A549 treated with AZD9567 at 1 μM for 4 hours (cell line): ENCODE data around the gene STAG3. TPM values are rescaled to one million over a fixed set of nuclear protein-coding genes. Genes with fewer than 3 reads are reported as not detected.

ENCODE experiments used
- total RNA-seq: library from RNA; stranded (reverse); fragments of 200-300 nt; extraction: Qiagen RNA extraction; gene quantifications from 5 replicates; pipeline ENCODE4 v1.2.3, GENCODE V29; 2022; ENCODE audit not compliant: insufficient read depth

STAG3 gene, protein sequence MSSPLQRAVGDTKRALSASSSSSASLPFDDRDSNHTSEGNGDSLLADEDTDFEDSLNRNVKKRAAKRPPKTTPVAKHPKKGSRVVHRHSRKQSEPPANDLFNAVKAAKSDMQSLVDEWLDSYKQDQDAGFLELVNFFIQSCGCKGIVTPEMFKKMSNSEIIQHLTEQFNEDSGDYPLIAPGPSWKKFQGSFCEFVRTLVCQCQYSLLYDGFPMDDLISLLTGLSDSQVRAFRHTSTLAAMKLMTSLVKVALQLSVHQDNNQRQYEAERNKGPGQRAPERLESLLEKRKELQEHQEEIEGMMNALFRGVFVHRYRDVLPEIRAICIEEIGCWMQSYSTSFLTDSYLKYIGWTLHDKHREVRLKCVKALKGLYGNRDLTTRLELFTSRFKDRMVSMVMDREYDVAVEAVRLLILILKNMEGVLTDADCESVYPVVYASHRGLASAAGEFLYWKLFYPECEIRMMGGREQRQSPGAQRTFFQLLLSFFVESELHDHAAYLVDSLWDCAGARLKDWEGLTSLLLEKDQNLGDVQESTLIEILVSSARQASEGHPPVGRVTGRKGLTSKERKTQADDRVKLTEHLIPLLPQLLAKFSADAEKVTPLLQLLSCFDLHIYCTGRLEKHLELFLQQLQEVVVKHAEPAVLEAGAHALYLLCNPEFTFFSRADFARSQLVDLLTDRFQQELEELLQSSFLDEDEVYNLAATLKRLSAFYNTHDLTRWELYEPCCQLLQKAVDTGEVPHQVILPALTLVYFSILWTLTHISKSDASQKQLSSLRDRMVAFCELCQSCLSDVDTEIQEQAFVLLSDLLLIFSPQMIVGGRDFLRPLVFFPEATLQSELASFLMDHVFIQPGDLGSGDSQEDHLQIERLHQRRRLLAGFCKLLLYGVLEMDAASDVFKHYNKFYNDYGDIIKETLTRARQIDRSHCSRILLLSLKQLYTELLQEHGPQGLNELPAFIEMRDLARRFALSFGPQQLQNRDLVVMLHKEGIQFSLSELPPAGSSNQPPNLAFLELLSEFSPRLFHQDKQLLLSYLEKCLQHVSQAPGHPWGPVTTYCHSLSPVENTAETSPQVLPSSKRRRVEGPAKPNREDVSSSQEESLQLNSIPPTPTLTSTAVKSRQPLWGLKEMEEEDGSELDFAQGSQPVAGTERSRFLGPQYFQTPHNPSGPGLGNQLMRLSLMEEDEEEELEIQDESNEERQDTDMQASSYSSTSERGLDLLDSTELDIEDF
- 0.18 to 0.28 TPM (median 0.27 TPM) in 4 of 5 replicates, not detected in the other for total RNA-seq

DNA sequence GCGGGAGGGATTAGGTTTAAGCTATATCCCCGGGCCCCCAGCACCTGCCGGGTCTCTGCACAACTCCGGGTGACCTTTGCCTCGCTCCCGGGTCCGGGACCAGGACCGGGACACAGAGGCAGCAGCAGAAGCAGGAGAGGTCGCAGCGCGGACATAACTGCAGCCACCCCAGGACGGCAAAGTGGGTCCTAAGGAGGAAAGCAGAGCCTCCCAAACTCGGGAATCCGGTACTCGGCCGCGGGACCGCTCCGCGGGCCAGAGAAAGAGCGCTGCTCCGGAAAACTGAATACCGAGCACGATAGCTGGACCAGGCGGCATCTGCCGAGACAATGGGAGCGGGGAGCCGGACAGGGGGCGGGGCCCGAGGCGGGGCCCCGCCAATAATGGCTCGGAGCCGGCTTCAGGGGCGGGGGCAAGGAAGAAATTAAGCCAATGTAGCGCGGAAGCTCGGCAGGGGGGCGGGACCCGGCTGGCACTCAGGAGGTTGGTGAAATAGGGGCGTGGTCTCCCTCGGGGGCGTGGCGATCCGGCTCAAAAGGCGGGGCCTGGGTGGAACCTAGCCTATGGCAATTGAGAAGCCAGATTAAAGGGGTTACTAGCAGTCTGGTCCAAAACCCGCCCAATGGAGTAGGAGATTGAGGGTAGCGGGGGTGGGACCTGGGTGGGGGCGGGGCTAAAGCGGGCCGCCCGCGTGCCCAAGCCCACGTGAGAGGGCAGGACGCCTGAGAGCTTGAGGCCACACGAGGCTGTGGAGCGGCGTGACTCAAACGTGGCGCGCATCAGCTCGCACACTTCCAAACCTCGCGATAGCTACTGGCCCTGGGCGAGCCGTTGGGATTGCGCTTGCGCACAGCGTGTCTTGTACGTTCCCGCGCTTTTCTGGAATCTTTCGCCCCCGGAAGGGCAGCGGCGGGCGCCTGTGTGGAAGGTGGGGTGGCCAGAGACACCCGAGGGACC, at the start of gene STAG3, which contains the start of gene GPC2:
Gene STAG3, plus strand, starts transcription at position 874 of the 957 bp plus-strand sequence. CDS start 2,639 bp downstream, outside the sequence.
Gene GPC2, minus strand, starts transcription at position 337 of the 957 bp plus-strand sequence. Its CDS starts 182 bp downstream, at position 155.

DNA sequence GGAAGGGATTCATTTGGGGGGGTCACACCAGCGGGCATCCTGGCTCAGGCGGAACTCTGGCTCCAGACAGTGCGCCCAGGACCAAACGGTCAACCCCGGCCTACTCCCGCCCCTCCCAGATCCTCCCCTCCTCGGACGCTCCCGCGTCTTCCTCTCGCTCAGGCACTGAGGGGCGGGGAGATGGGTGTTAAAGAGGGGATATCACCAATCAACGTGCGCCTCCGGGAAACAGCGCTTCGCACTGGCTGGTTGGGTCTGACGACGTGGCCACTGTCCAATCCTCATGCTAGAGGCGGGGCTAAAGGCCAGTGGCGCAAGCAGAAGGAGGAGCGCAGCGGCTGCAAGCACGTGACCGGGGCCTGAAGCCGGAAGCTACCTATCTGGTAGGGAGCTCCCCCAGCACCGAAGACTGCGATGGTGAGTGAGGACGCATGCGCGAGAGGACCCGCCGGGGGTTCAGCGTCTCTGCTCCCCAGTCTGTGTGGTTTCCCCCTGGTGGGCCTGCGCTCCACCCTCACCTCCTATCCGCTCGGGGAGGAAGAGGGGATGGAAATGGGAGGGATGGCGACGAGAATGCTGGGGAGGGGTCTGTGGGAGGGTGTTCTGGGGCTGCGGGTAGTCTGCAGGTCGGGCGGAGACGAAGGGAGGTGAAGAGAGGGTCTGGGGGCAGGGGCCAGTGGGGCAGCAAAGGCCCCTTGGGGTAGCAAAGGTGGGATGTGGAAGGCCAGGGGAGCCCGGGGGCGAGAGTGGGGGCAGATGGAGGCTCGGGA, 29.0 kb upstream of the STAG3 start, which contains the start of gene LAMTOR4:
Gene LAMTOR4, plus strand, starts transcription at position 360 of the 770 bp plus-strand sequence. Its CDS starts 55 bp downstream, at position 415.

DNA sequence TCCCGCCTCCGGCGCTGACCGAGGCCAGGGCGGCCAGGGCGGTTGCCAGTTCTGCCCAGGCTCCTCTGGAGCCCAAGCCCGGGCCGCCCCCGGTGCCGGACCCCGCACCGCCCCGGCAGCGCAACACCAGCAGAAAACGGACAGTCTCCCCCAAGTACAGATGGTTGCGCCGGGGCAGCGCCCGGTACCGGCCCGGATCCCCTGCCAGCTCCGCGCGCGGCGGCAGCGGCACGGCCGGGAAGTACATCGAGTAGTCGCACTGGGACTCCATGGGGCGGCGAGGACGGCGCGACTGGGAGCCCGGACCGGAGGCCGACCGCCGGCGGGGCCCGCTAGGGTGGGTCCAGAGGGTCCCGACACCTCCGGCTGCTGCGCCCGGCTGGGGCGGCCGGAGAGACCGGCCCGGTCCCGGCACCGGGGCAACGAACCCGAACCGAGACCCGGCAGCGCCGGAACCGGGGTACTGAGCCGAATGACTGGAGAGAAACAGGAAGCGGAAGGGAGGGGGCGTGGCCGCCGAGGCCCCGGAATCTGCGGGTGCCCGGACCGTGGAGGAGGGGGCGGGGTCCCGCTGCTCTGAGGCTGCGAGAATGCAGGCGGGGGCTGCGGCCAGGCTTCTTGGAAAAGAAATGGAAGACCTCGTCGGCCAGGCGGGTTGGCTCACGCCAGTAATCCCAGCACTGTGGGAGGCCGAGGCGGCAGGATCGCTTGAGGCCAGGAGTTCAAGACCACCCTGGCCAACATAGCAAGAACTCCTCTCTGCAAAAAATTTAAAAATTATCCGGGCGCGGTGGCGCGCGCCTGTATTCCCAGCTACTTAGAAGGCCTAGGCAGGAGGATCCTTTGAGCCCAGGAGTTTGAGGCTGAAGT, 19.3 kb upstream of the STAG3 start, which contains the start of gene TRAPPC14:
Gene TRAPPC14, minus strand, starts transcription at position 495 of the 870 bp plus-strand sequence. Its CDS starts 224 bp downstream, at position 271.

DNA sequence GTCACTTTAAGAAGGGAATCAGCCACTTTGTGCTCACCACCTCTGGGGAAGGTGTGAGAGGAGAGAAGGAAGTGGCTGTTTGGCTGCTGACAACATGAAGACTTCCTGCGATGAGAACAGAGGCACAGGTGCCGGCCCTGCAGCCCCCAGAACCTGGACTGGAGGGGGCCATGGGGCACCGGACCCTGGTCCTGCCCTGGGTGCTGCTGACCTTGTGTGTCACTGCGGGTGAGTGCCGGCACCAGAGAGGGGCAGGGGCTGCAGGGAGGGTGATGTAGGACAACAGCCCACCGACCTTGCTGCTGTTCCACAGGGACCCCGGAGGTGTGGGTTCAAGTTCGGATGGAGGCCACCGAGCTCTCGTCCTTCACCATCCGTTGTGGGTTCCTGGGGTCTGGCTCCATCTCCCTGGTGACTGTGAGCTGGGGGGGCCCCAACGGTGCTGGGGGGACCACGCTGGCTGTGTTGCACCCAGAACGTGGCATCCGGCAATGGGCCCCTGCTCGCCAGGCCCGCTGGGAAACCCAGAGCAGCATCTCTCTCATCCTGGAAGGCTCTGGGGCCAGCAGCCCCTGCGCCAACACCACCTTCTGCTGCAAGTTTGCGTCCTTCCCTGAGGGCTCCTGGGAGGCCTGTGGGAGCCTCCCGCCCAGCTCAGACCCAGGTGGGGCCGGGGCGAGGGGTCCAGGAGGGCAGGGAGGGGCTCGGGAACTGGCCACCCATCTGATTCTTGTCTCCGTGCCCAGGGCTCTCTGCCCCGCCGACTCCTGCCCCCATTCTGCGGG, 42.3 kb downstream of the STAG3 start, which contains the start of gene PVRIG:
Gene PVRIG, plus strand, starts transcription at position 149 of the 785 bp plus-strand sequence. Its CDS starts 22 bp downstream, at position 171.

Other genes starting within 250 kb of the STAG3 start
- 0.07 to 0.21 TPM in 2 of 5 replicates, not detected in the others for gene GJC3, start 248.3 kb upstream of the STAG3 start, total RNA-seq
- 0.13 TPM in 1 of 5 replicates, not detected in the others for gene AZGP1, start 201.9 kb upstream of the STAG3 start, total RNA-seq
- gene ZKSCAN1, start 162.3 kb upstream of the STAG3 start, total RNA-seq, result 7.8 to 11.5 TPM (median 10.7 TPM) in 5 replicates
- 10.7 to 14.3 TPM (median 11.3 TPM) in 5 replicates for gene ZSCAN21, start 128.1 kb upstream of the STAG3 start, total RNA-seq
- 16.9 to 20.0 TPM (median 19.1 TPM) in 5 replicates for gene ZNF3, start 96.2 kb upstream of the STAG3 start, total RNA-seq
- 166 to 186 TPM (median 175 TPM) in 5 replicates for gene COPS6, start 88.9 kb upstream of the STAG3 start, total RNA-seq
- 219 to 248 TPM (median 243 TPM) in 5 replicates for gene MCM7, start 76.5 kb upstream of the STAG3 start, total RNA-seq
- gene AP4M1, start 76.3 kb upstream of the STAG3 start, total RNA-seq, result 12.9 to 15.7 TPM (median 13.6 TPM) in 5 replicates
- gene TAF6, start 58.6 kb upstream of the STAG3 start, total RNA-seq, result 62.7 to 70.1 TPM (median 67.4 TPM) in 5 replicates
- gene CNPY4, start 58.3 kb upstream of the STAG3 start, total RNA-seq, result 4.6 to 11.7 TPM (median 10.5 TPM) in 5 replicates
- 2.7 to 3.8 TPM (median 3.4 TPM) in 4 of 5 replicates, not detected in the other for gene MBLAC1, start 51.0 kb upstream of the STAG3 start, total RNA-seq
- gene LAMTOR4, start 29.0 kb upstream of the STAG3 start, total RNA-seq, result 165 to 192 TPM (median 185 TPM) in 5 replicates
- gene TRAPPC14, start 19.2 kb upstream of the STAG3 start, total RNA-seq, result 12.4 to 16.8 TPM (median 16.1 TPM) in 5 replicates
- gene GAL3ST4, start 9.3 kb upstream of the STAG3 start, total RNA-seq, result 0.03 to 0.08 TPM (median 0.06 TPM) in 4 of 5 replicates, not detected in the other
- 0.75 to 1.4 TPM (median 1.3 TPM) in 4 of 5 replicates, not detected in the other for gene GPC2, start 537 bp upstream of the STAG3 start, total RNA-seq
- gene PVRIG, start 42.0 kb downstream of the STAG3 start, total RNA-seq, result 0.05 TPM in 1 of 5 replicates, not detected in the others
- 0.03 TPM in 1 of 5 replicates, not detected in the others for gene SPDYE3, start 129.8 kb downstream of the STAG3 start, total RNA-seq
- 14.7 to 39.2 TPM (median 38.3 TPM) in 5 replicates for gene PILRB, start 180.2 kb downstream of the STAG3 start, total RNA-seq
- gene PILRA, start 195.6 kb downstream of the STAG3 start, total RNA-seq, result 5.5 to 7.7 TPM (median 5.7 TPM) in 5 replicates